BE2C (cell line): ENCODE measurements around the gene PAX7.

Source experiments
- DNase-seq: peaks from one replicate; pipeline ENCODE4 v3.0.0-alpha.2; 2020
- H3K27me3 ChIP-seq: fragments of 250-450 bp; sonication (Bioruptor Pico); 2 replicates; pipeline ENCODE4 v1.5.1; 2020; ENCODE audit warnings: mild to moderate bottlenecking
- H3K36me3 ChIP-seq: fragments of 250-450 bp; sonication (Bioruptor Pico); 2 replicates; pipeline ENCODE4 v1.5.1; 2020; ENCODE audit warnings: mild to moderate bottlenecking
- H3K4me1 ChIP-seq: fragments of 250-450 bp; sonication (Bioruptor Pico); 2 replicates; pipeline ENCODE4 v1.5.1; 2020
- H3K4me3 ChIP-seq: 2 replicates; pipeline ENCODE4 v1.5.1; 2011; ENCODE audit warnings: low read depth, low read length
- H3K9me3 ChIP-seq: fragments of 250-450 bp; sonication (Bioruptor Pico); 2 replicates; pipeline ENCODE4 v1.5.1; 2020
- TF ChIP-seq, protein P1 (sequence below): IDR thresholded peaks from 2 replicates; pipeline ENCODE4 v1.5.1; 2012; ENCODE audit warnings: mild to moderate bottlenecking, low read depth, low read length

The PAX7 gene

GRCh38 chr1:18668750-18669404 is 38.2 kb downstream of the PAX7 start:
- TF ChIP-seq, protein P1, sequence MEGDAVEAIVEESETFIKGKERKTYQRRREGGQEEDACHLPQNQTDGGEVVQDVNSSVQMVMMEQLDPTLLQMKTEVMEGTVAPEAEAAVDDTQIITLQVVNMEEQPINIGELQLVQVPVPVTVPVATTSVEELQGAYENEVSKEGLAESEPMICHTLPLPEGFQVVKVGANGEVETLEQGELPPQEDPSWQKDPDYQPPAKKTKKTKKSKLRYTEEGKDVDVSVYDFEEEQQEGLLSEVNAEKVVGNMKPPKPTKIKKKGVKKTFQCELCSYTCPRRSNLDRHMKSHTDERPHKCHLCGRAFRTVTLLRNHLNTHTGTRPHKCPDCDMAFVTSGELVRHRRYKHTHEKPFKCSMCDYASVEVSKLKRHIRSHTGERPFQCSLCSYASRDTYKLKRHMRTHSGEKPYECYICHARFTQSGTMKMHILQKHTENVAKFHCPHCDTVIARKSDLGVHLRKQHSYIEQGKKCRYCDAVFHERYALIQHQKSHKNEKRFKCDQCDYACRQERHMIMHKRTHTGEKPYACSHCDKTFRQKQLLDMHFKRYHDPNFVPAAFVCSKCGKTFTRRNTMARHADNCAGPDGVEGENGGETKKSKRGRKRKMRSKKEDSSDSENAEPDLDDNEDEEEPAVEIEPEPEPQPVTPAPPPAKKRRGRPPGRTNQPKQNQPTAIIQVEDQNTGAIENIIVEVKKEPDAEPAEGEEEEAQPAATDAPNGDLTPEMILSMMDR, result no peak
- DNase-seq, result no peak

DNA sequence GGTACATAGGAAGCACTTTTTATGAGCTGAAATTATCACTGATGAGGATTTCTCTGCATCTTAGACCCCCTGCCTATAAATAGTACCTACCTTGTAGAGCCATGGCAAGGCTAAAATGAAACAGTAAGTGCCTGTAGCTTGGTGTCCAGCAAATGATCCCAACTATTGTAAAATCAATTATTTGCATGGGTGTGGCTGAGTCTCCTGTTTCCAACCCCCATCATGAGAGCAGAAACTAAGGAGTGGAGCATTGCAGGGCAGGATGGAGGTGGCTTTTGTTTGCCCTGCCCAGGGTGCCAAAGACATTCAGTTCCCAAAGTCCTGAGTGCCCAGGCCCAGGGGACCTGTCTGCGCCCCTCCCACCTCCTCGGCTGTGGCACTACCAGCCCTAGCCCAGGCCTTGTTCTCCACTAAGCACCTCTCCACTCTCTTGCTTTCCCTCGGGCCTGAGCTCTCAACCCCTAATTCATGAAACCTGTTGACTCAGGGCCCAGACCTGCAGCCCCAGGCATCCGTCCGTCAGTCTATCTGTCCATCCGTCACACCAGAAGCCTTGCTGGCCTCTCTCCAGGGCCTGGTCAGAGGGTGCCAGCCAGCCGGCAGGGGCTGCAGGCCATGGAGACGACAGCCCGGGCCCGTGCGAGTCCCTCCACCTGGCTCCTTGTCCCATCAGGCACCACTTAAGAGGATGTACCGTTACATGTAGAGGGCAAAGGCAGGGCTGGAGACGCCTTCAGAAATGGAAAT is 39.6 kb downstream of the PAX7 start:
- Histone ChIP-seq H3K36me3 (no peaks in the 10 kb centered on the region), H3K9me3 (no peaks in the 10 kb centered on the region), H3K4me1 (no peaks in the 10 kb centered on the region), H3K4me3 (no peak overlapping the region), H3K27me3 (no peaks in the 10 kb centered on the region)
- TF ChIP-seq, protein P1, result no peak
- peak; percentile 11 for DNase-seq

More at GRCh38 chr1:18668750-18669404, 38.2 kb downstream of the PAX7 start:
- Histone ChIP-seq H3K36me3 (no peaks in the 10 kb centered on the region), H3K4me3 (no peak overlapping the region), H3K4me1 (no peaks in the 10 kb centered on the region), H3K9me3 (no peaks in the 10 kb centered on the region), H3K27me3 (no peaks in the 10 kb centered on the region)

DNA sequence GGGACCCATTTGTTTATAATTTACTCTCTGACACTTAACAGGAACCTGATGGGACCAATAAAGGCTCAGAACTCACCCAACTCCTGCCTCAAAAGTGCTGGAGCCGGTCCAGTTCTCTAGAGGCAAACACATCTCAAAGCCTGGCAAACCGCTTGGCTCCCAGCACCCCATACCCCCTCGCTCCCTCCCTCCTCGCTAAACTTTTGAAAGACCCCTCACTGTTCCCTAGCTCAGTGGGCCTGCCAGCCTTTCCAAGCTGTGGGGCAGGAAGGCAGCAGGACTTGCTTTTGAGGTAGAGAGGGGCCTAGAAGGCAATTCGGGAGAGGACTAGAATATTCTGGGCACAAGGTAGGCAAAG is 40.2 kb downstream of the PAX7 start:
- no peaks in the 10 kb centered on the region for H3K9me3 ChIP-seq
- H3K27me3 ChIP-seq, result no peaks in the 10 kb centered on the region
- DNase-seq, result no peak
- TF ChIP-seq, protein P1, result no peak
- no peaks in the 10 kb centered on the region for H3K36me3 ChIP-seq
- H3K4me3 ChIP-seq, result no peak overlapping the region
- H3K4me1 ChIP-seq, result no peaks in the 10 kb centered on the region

- Histone ChIP-seq H3K36me3 (no peaks in the 10 kb centered on the region), H3K9me3 (no peaks in the 10 kb centered on the region), H3K27me3 (no peaks in the 10 kb centered on the region), H3K4me1 (no peaks in the 10 kb centered on the region), H3K4me3 (no peak overlapping the region)
- DNase-seq, result no peak
- TF ChIP-seq, protein P1, result peak; percentile 16; the same call in 1 of the 2 replicates
These were observed 43.3 kb downstream of the PAX7 start for GRCh38 chr1:18673976-18674375.

DNA sequence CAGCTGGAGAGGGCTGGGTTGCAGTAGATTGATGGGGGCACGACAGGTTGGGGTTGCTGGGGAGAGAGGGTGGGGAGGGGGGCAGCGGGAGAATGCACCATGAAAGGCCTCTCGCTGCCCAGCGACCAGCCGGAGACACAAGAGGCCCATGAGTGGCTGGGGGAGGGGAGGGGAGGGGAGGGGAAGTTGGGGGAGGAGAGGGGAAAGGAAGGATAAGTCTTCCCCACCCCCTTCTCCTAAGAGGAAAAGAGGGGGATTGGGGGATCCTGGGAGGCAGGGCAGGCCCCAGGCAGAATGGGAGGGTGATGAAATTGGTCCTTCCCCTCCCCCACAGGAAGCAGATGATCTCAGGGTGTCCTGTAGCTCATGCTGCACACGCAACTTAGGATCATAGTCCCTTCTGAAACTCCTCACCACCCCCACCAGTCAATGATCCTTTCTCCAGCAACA is 45.7 kb downstream of the PAX7 start:
- H3K9me3 ChIP-seq, result no peaks in the 10 kb centered on the region
- no peak for DNase-seq
- H3K36me3 ChIP-seq, result no peaks in the 10 kb centered on the region
- H3K4me1 ChIP-seq, result no peaks in the 10 kb centered on the region
- H3K27me3 ChIP-seq, result no peaks in the 10 kb centered on the region
- no peak overlapping the region for H3K4me3 ChIP-seq
- TF ChIP-seq, protein P1, result no peak

DNA sequence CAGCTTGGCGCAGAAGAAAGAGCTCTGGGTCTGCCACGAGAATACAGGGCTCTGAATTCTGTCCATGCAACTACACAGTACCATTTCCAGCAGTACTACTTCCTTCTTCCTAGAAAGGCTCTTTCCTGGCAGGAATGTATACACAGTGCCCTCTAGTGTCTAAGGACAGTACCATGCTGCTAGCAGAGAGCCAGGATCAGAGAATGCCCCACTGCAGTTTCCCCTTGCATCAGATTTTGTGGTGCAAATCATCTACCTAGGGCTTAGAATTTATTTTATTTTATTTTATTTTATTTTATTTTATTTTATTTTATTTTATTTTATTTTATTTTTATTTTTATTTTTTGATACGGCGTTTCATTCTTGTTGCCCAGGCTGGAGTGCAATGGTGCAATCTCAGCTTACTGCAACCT is 50.8 kb downstream of the PAX7 start:
- TF ChIP-seq, protein P1, result peak; percentile 66
- Histone ChIP-seq H3K4me3 (no peak overlapping the region), H3K27me3 (no peaks in the 10 kb centered on the region), H3K36me3 (no peaks in the 10 kb centered on the region), H3K9me3 (no peaks in the 10 kb centered on the region), H3K4me1 (no peaks in the 10 kb centered on the region)
- no peak for DNase-seq
